RWPE1 (cell line): ENCODE measurements around the gene PDGFRA.

Source experiments
- CTCF ChIA-PET: fragments of 350-600 bp; sonication (Branson Sonifier 250); formaldehyde crosslinking; extraction: SDS; loops from one replicate; lab custom pipeline; 2021; lab: Yijun Ruan, JAX
- POLR2A ChIA-PET: fragments of 400-600 bp; formaldehyde crosslinking; extraction: SDS; loops from one replicate; lab custom pipeline; 2020; ENCODE audit warnings: antibody characterized with exemption; ENCODE audit not compliant: low non-redundant PET; lab: Yijun Ruan, JAX
- DNase-seq: peaks from one replicate; pipeline ENCODE4 v3.0.0; 2012; ENCODE audit warnings: low spot score
- H3K27ac ChIP-seq: fragments of 450-650 bp; 2 replicates; pipeline ENCODE4 v1.5.1; 2017
- CTCF ChIP-seq: fragments of 450-650 bp; conservative IDR thresholded peaks from 2 replicates; pipeline ENCODE4 v1.5.1; 2017; ENCODE audit warnings: low read depth, mild to moderate bottlenecking

PDGFRA gene

GRCh38 chr4:54308110-54308509 is 79.0 kb downstream of the PDGFRA start:
- DNase-seq, result no peak
- ChIA-PET POLR2A (no interaction called here), CTCF (interaction anchor here (0.6 kb wide), 1 partner anchor 596 kb away, joined by 3 read pairs; no protein-coding TSS in a partner anchor)
- H3K27ac ChIP-seq, result no peak overlapping the region
- TF ChIP-seq CTCF, result no peak

- ChIA-PET CTCF (interaction anchor here (0.6 to 0.9 kb wide), 2 partner anchors 145 to 645 kb away, joined by 3 to 7 read pairs; no protein-coding TSS in a partner anchor), POLR2A (no interaction called here)
- H3K27ac ChIP-seq, result no peak overlapping the region
- no peak for DNase-seq
- no peak for TF ChIP-seq CTCF
Measured at GRCh38 chr4:54315561-54316538, 86.8 kb downstream of the PDGFRA start.

GRCh38 chr4:54317690-54318089 is 88.6 kb downstream of the PDGFRA start:
- no peak overlapping the region for H3K27ac ChIP-seq
- DNase-seq, result no peak
- CTCF ChIA-PET, result interaction anchor here (0.6 to 1.6 kb wide), 4 partner anchors 37 to 643 kb away, joined by 3 to 10 read pairs (median 4); no protein-coding TSS in a partner anchor
- POLR2A ChIA-PET, result no interaction called here
- no peak for TF ChIP-seq CTCF

GRCh38 chr4:54318904-54319303 is 89.8 kb downstream of the PDGFRA start:
- peak; percentile 49 for DNase-seq
- POLR2A ChIA-PET, result no interaction called here
- TF ChIP-seq CTCF, result peak; percentile 76
- CTCF ChIA-PET, result interaction anchor here (0.5 to 1.6 kb wide), 8 partner anchors 119 to 884 kb away, joined by 3 to 10 read pairs (median 3); no protein-coding TSS in a partner anchor
- H3K27ac ChIP-seq, result no peak overlapping the region

GRCh38 chr4:54320826-54321685 is 92.0 kb downstream of the PDGFRA start:
- ChIA-PET CTCF (interaction anchor here (0.6 to 1.1 kb wide), 5 partner anchors 21 to 550 kb away, joined by 3 to 5 read pairs (median 4); no protein-coding TSS in a partner anchor), POLR2A (no interaction called here)
- H3K27ac ChIP-seq, result no peak overlapping the region
- TF ChIP-seq CTCF, result no peak
- peak; percentile 59 for DNase-seq

- ChIA-PET CTCF (interaction anchor here (0.6 to 1.1 kb wide), 4 partner anchors 9 to 639 kb away, joined by 3 to 4 read pairs (median 3); no protein-coding TSS in a partner anchor), POLR2A (no interaction called here)
- DNase-seq, result peak; percentile 74
- H3K27ac ChIP-seq, result no peak overlapping the region
- peak; percentile 70 for TF ChIP-seq CTCF
Measured at GRCh38 chr4:54322818-54323417, 93.8 kb downstream of the PDGFRA start.
